ELF-1 (cell line): Measurements from ENCODE around the gene PABPN1L.

Experiments used
- DNase-seq: peaks from one replicate; pipeline ENCODE4 v3.0.0-alpha.2; 2016; ENCODE audit warnings: low read depth, low spot score

Gene PABPN1L

DNA sequence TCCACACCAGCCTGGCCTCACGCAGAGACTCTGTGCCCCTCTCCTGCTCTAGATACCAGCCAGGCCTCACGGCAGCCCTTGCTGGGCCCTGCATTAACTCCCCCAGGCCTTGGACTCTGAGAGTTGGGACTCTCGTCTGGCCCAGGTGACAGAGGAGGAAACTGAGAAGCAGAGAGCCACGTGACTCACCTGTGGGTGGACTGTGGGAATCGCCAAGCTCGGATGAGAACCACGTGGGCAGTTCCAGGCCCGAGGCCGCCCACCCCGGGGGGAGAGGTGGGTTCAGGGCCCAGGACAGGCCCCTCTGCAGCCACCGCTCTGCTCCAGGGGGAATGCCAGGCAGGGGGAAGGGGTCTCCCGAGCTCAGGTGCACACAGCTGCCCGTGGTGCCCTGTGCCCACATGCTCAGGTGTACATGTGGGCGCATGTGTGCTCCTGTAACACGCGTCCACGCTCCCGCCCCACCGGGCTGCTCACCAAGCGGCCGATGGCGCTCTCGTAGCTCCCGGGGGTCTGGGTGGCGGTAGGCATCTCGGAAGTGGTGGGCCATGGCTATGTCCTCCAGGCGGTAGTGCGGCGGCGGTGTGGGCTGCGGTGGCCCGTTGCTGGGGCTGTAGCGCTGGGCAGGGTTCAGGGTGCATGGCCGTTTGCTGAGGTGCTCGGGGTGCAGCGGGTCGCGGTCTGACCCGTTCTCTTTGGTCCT, 18.3 kb upstream of the PABPN1L start:
- DNase-seq, result no peak

DNA sequence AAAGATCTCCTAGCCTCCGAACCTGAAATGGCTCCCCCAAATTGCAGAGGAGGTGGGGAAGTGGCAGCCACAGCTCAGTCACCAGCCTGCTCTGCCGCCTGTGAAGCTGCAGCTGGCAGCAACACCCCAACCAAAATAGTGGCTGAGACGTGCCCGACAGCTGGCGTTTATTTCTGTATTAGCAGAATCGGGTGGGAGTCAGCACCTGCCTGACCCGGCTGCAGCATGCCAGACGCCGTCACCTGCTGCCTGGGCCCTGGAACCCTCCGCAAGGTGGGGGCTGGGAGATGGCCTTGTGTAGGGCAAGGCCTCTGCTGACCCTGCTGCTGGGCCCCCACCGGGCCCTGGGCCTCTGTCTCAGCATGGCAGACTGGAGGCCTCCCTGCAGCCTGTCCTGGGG, 17.5 kb upstream of the PABPN1L start:
- DNase-seq, result no peak

DNA sequence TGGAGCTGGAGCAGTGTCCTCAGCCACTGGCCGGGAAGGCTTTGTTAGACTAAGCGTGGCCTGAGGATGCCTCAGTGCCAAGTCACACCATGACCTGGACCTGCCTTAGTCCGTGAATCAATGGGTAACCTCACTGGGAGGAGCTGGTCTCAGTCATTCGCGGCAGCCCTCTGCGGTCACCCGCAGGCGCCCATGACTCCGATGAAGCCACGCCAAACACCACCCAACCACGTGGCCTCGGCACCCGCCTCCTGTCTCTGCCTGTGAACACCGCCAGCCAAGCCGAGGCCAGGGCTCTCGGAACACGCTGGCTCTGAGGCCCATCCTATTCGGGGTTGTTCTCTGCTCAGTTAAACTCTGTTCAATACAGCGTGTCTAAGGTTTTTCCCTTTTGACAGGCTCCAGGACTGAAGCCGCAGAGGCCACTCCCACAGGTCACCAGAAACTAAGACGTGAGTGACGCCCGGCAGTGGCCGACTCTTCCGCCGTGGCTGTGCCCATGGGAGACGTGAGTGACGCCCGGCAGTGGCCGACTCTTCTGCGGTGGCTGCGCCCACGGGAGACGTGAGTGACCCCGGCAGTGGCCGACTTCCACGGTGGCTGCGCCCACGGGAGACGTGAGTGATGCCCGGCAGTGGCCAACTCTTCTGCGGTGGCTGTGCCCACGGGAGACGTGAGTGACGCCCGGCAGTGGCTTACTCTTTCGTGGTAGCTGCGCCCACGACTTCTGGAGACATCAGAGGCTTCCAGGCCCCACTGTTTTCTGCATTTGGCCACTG, 16.8 kb upstream of the PABPN1L start:
- DNase-seq, result no peak

DNA sequence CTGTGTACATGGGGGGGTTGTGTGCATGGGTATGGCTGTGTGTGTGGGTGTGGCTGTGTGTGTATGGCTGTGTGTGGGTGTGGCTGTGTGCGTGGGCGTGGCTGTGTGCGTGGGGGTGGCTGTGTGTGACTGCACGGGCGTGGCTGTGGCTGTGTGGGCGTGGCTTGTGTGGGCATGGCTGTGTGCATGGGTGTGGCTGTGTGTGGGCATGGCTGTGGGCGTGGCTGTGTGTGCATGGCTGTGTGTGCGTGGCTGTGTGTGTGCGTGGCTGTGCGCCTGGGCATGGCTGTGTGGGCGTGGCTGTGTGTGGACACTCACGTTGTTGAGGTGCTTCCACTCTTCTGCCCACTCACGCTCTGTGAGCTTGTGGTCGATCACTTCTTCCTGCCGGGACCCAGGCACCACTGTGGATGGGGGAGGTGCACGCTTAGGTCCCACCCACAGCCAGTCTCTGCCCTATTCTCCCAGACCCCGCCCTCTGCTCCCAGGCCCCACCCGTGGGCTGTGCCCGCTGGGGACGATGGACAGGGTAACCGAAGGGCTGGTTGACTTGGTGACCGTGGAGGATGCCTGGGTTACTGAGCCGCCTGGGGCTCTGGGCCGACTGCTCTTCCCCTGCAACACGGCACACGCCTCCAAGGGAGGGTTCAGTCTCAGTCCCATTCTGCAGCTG, 16.0 kb upstream of the PABPN1L start:
- DNase-seq, result no peak

DNA sequence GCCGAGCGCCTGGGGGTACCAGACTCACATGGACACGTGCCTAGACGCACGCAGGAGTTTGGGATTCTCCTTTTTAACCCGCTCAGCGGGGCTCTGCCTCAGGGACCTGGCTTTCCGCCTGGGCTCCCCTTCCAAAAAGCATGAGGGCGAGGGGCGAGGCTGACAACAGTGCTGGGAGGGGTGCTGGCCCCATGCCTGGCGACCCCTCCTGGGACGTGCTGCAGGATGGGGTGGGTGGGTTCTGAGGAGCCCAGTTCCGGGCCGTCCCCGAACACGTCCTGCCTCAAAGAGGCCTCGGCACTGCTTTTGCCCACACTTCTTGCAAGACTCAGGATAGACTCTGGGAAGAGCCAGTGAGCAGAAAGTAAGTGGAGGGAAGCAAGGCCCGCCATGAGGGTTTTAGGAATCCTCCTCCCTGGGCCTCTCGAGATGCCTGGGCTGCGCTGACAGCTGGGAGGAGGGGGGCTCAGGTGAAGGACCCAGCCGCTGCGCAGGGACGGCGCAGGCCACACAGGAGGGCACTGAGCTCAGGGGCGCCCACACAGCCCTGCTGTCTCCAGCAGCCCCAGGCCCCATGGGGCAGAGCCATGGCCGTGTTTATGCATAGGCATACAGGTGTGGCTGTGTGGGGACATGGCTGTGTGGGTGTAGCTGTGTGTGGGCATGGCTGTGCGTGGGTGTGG, 15.4 kb upstream of the PABPN1L start:
- no peak for DNase-seq

DNA sequence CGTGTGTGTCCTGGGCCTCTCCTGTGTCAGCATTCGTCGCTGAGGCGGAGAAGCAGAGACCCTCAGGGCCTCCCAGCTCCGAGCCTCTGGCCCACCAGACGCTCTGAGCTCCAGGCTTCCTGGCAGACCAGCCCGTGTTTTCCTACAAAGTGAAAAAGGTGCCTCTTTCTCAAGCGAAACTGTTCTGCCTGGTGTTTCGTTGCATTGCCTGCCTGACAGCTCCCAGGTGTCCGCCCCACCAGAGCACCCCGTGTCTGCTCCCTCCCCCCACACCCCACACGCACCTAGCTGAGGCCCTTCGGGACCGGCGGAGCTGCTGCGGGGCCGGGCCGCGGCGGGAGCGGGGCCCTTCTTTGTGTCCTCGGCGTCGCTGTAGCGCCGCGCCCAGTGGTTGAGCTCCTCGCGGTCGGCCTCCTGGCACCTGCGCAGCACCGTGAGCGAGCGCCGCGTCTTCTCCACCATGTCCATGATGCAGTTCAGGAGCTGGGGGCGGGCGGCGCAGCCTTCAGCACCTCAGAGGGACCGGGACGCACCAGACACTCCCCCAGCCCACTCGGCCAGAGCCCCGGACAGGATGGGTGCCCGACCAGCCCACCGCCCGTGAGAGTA, 14.7 kb upstream of the PABPN1L start:
- peak; percentile 40 for DNase-seq

DNA sequence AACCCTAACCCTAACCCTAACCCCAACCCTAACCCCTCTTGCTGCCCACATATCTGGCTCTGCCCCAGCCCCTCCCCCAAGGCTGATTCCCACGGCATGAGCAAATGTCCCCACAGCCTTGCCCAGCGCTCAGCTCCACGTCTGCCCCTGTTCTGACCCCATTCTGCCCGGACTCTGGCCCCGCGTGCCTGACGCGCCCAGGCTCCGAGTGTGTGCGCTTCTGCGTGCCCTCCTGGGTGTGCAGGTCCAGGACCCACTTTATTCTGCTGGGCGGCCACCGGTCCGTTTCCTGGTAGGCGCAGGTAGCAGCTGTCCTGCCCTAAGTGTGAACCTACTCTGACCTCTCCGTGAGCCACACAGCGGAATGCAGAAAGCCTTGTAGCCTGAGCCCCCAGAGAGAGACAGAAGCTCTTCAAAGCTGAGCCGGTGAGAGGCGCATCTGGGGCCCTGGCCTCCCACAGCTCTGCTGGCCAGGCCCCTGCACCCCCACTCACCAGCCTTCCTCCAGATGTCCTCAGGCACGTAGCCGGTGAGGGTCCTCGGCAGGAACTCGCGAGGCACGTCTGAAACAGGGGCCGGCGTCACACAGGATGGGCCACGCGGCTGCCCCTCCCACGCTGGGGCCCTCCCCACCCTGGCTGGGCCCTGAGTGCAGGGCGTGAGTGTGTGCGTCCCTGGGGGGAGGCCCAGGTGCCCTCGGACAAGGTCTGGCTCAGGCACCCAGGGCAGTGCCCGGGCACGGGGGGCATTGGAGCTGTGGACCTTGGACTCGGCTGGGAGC, 14.0 kb upstream of the PABPN1L start:
- DNase-seq, result no peak

DNA sequence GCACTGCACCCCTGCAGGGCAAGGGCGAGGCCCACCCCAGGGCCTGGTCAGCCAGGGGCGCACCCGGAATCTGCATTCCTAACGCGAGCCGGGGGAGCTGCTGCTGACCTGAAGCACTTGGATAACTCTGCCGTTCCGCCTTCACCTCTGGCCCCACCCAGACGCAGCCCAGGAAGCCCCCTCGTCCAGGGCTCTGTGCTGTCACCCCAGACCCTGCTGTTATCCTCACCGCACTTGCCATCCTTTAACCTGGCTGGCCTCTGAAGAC, 13.3 kb upstream of the PABPN1L start:
- DNase-seq, result no peak

DNA sequence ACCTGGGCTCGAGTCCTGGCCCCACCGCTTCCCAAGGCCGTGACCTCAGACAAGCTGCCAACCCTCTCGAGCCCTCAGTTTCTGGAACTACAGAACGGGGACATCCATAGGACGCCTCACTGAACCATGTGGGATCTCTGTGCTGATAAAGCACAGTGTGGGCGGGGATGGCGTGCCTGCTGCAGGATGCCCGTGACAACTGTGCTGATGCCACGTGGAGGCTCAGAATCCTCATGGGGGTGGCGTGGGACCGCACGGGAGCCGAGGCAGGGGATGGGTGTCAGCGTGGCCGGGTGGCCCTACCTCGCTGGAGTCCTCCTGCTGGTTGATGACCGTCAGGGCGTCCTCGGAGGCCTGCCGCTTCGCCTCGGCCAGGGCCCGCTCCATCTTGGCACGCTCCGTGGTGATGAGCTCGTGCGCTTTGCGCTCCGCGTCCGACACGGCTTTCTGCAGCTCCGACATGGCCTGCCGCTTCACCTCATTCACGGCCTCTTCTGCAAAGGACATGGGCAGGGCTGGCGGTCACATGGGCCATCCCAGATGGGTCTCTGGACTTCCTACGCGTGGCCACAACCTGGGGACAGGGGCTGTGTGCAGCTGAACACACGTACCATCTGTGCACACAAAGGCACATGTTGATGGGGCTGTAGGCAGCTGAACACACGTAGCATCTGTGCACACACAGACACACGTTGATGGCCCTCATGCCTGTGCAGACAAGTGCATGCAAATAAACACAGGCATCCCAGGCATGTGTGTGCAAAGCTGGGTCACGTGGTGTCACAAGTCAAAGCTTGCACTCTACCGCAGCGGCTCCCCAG, 12.7 kb upstream of the PABPN1L start:
- no peak for DNase-seq

DNA sequence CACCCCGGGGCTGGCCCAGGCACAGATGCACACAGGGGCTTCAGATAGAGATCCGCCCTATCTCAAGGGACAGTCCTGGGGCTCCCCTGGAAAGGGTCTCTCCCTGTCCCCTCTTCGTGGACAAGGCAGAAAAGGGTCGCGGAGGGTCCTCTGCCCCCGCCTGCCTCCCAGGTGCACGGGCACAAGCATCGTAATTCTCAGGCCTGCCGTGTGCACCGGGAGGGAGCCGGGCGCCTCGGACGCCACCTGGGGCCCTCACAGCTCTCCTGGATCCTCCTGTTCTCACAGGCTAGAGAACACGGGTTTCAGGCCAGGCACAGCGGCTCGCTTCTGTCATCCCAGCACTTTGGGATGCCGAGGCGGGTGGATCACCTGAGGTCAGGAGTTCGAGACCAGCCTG, 11.9 kb upstream of the PABPN1L start:
- DNase-seq, result no peak

DNA sequence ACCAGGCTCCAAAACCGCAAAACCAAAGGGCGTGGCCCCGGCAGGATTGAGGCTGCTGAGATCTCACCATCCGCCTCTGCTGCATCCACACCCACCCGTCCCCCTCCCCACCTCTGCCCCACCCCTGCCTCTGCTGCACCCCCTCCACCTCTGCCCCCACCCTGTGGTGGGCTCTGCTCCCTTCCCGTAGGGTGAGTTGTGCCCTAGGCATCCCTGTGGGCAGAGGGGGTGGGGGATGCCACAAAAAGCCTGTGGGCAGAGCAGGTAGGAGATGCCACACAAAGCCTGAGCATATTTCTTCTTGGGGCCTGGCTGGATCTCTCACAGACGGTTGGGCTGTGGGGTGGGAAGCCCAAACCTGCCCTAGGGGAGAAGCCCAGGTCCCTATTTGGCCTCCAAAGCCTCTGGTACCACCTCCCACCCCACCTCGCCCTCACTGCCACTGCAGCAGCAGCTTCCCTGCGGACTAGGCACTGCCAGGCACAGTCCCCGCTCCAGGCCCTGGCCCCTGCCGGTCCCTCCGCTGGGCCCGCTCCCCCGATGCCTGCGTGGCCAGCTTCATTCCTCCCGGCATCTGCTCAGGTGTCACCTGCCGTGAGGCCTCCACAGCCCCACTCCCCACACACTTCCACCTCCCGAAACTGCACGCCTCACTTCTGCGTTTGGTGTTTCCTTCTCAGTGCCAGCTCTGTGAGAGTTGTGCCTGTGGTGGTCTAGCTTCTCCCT, 11.3 kb upstream of the PABPN1L start:
- DNase-seq, result no peak

DNA sequence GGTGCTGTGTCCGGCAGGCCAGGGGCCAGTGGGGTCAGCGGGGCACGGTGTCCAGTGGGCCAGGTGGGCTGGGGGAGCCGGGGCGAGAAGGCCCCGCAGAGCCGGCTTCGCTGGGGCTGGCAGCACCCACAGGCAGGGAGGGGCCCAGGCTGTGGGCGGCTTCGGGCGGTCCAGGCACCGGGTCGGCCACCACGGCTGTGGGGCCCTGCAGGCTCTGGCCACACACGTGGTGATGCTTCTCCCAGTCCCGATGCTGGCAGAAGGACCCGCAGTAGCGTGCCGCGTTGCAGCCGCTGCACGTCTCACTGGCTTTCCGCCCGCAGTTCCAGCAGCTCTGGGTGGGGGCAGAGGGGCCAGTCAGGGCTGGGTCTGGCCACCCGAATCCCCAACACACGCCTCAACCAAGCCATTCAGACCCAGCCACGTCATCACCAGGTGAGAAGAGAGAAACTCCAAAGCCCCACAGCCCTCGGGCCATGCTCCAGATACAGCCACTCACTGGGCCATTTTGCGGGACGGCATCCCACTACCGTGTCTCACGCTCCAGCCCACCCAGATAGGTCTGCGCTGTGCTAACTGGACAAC, 10.6 kb upstream of the PABPN1L start:
- DNase-seq, result no peak

DNA sequence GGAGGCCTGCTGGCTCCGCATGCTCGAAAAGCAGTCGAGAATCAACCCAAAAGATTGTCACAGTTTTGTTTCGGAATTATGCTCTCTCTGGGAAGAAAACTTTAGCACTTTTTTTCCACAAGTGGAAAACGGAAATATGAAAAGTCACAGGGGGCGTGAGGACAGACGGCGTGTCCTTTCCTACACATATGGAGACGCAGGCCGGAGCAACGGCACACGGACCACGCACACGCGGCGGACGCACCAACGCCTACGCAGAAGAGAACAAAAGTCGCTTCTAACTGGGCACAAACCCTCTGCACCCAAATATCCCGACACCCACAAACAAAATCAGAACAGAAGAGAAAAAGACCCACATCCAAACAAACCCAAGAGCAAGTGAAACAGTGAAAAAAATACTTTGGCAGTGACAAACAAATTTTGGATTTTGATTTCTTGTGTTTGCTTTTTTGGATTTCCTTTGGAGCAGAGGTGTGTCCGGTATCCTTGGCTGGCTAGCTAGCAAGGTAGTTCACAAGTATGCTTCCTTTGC, 9.3 kb upstream of the PABPN1L start:
- DNase-seq, result no peak

DNA sequence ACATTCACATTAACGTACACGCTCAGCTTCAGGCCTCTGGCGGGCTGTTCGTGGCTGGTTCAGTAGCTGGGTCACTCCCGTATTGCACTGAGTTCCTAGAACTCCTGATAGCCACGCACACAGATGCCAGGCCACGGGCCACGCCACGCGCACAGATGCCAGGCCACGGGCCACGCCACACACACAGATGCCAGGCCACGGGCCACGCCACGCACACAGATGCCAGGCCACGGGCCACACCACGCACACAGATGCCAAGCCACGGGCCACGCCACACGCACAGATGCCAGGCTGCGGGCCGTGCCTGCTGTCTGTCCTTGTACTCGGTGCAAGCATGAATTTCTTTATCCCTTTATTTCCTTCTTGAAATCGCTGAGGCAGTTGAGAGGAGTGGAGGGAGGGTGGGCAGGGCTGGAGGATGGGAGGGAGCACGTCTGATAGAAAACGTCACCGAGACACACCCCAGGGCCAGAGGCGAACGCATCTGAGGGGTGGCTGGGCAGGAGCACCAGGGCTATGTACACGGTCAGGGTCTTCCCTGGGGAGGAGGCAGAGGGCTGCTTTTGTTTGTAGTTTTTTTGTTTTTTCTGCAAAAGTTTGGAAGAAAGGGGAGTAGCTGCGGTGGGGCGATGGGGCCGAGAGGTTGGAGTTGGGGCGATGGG, 8.6 kb upstream of the PABPN1L start:
- DNase-seq, result no peak

DNA sequence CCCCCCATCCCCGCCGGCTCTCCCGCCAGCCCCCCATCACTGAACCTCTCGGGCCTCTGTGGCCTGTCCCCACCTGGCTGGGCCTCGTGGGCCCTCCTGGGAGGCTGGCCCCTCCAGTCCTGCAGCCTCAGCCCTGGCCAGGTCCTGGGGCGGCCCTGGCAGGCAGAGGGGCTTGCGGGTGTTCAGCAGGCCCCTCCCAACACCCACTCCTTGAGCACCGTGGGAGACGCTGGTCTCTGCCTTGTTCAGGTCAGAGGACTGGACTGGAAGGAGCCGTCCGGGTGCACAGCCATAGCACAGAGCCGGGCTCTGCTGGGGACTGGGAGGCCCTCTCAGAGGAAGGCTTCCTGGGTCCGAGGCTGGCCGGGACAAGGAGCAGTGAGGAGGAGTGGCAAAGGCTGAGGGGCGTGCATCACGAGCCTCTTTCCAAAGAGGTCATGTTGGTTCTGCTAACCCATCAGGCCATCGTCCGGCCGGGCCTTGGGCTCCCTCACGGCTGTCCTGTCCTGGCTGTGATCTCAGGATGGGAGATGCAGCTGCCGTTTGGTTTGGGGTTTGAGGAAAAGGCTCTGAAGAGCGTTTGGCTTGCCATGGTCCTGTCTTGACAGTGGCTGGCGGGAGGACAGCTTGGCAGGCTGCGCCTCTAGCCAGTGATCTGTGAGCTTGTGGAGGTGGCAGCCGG, 6.3 kb upstream of the PABPN1L start:
- no peak for DNase-seq

DNA sequence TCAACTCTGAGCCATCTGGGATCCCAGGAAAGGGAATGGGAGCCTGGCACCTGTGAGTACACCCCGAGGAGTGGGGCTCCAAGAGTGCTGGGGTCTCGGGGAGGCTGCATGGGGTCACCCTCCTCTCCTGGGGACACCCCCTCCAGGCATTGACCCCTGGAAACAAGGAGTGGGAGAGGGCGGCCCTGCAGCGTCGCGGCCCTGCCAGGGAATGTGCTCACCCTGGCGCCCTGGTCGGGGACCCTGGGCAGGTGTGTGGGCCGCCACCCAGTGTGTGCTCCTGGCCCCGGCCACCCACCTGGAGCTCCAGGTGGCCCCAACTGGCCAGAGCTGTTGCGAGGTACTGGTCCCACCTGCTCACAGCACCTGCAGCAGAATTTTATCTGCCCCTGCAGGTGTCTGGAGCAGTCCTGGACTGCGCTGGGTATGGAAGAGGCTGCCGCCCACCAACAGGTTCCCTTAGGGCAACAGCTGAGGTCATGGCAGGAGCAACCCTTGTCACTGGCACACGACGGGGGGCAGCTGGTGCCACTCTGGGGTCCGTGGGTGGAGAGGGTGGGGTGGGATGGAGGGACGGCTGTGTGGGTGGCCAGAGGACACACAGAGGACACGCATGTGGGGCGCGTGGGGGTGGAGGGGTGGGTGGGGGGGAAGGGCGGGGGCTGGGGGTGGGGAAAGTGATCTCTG, 5.4 kb upstream of the PABPN1L start:
- DNase-seq, result no peak

DNA sequence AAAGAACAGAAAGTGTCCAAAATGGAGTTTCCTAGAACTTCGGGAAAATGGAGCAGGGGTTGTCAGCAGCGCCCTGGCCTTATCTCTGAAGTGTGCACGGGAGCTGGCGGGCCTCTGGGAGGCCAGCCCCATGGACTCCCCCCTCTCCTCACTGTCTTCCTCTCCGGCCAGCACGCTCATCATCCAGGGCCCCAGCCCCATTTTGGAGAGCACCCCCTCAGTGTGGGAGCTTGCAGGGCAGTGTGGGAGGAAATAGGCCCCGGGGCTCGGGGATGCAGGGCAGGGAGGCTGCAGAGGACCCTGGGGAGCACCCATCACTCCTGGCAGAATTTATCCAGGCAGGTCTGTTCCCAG, 4.9 kb upstream of the PABPN1L start:
- no peak for DNase-seq
